GM08714 (cell line): Measurements from ENCODE around the gene GRIK4.
"Not testable (repeated sequence)": the region's sequence is repeated elsewhere in the genome, so short reads cannot be mapped to it uniquely, and the experiment has no call there.

Source experiments
- H3K4me3 ChIP-seq: fragments of 200-500 bp; sonication (Bioruptor generic); 2 replicates; pipeline ENCODE4 v1.5.1; 2014; ENCODE audit warnings: mild to moderate bottlenecking, low read length, inconsistent platforms
- ZNF274 ChIP-seq: IDR thresholded peaks from 2 replicates; pipeline ENCODE4 v1.6.1; 2012; ENCODE audit warnings: mild to moderate bottlenecking, low read depth, low read length

The GRIK4 gene

GRCh38 chr11:120622189-120622875 lies 110.8 kb downstream of the GRIK4 start:
- TF ChIP-seq ZNF274, result no peak
- no peak overlapping the region; the same call in 1 of the 2 replicates for H3K4me3 ChIP-seq

- H3K4me3 ChIP-seq, result not testable (repeated sequence)
Observed at GRCh38 chr11:120624992-120625391, 113.4 kb downstream of the GRIK4 start.

- no peak overlapping the region for H3K4me3 ChIP-seq
- TF ChIP-seq ZNF274, result no peak
Observed at GRCh38 chr11:120625565-120625964, 114.0 kb downstream of the GRIK4 start.

GRCh38 chr11:120626791-120627190 lies 115.2 kb downstream of the GRIK4 start:
- no peak overlapping the region for H3K4me3 ChIP-seq
- TF ChIP-seq ZNF274, result no peak

DNA sequence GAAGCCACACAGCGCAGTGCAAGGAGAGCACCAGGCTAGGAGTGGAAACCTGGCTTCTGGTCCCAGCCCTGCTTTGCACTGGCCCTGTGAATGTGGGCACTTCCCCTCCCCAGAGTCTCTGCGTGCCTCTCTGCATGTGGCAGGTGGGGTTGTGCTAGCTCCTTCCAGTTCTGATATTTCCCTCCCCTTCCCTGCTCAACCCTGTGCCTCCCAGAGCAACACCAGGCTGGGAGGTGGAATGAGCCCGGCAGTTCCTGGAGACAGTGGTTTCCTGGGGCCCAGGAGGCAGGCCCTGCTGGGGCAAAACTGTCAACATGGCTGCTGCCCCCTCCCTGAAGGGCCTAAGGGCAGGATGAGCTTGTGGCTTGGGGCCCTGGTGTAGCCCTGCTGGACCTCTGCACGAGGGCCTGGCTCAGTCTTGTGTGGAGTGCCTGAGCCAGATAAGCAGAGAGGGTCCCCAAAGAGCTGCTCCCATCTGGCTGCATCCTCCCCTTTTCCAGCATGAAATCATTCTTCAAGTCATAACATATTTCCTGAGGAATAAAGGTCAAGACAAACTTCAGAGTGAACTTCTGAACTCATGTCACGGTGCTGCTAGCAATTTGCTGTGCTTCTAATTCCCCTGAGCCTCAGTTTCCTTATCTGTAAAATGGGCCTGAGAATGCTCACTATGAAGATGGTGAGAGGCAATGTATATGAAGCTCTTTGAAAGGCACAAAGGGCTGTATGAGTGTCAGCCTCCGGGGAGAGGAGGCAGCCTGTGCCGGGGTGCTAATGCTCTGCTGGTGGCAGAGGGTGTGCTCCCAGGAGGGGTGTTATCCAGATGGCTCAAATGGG lies 116.0 kb downstream of the GRIK4 start:
- no peak for TF ChIP-seq ZNF274
- no peak overlapping the region for H3K4me3 ChIP-seq

- no peak for TF ChIP-seq ZNF274
- no peak overlapping the region for H3K4me3 ChIP-seq
Observed at GRCh38 chr11:120629407-120630080, 118.0 kb downstream of the GRIK4 start.

DNA sequence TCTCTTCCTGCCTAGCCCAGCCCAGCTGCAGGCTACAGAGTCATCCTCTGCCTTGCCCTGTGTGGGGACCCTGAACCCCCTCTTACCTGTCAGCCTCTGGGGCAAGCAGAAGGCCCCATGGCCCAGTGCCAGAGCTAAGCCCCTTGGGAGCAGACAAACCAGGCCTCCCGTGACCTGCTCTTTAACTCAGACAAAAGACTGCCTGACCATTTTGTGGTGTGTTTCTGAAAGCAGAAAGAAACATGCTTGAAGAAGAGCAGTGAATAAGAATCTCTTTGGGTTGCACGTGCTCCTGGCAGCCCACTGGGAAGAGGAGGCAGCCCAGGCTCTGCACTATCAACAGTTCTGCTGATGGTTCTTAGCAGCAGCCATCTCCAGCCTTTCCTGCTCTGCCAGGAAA lies 118.6 kb downstream of the GRIK4 start:
- no peak overlapping the region for H3K4me3 ChIP-seq
- TF ChIP-seq ZNF274, result no peak

DNA sequence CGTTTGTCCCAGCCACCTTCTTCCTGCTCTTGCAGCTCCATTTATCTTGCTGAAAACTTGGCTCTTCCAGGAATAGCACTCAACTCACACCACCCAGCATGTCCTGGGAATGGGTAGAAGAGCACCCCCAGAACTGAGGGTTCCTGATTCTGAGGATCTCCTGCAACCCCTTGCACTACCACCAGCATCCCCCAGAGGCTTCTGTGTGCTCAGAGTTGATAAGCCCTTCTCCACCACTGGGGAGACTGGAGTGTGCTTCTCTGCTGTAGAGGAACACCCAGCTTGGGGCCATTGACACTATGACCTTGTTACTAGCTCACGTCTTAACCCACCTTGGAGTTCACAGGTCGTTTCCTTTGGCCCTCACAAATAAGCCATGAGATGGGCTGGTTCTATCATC lies 121.0 kb downstream of the GRIK4 start:
- H3K4me3 ChIP-seq, result no peak overlapping the region
- TF ChIP-seq ZNF274, result no peak

- TF ChIP-seq ZNF274, result no peak
- H3K4me3 ChIP-seq, result no peak overlapping the region
Observed at GRCh38 chr11:120633616-120634393, 122.3 kb downstream of the GRIK4 start.

GRCh38 chr11:120634706-120635105 lies 123.2 kb downstream of the GRIK4 start:
- no peak for TF ChIP-seq ZNF274
- no peak overlapping the region for H3K4me3 ChIP-seq

- no peak overlapping the region for H3K4me3 ChIP-seq
- no peak for TF ChIP-seq ZNF274
Observed at GRCh38 chr11:120635136-120635810, 123.7 kb downstream of the GRIK4 start.

DNA sequence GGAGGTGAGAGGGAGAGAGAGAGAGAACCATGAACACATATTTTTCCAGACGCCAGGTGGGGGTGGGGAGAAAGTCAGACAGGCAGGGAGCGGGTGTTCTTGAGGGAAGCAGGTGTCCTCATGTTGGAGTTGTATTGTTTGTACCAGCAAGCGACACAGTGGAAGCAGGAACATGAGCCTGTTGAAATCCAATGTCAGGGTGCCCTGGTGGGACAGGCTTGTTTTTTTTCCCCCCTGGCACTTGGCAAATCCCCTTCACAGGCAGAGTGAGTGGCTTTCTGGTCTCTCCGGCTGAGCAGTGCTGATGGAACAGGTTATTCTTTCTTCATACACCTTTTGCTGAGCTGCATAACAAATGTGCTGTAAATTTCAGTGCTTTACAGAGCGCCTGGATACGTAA lies 125.6 kb downstream of the GRIK4 start:
- H3K4me3 ChIP-seq, result no peak overlapping the region
- TF ChIP-seq ZNF274, result no peak

GRCh38 chr11:120642196-120642894 lies 130.8 kb downstream of the GRIK4 start:
- H3K4me3 ChIP-seq, result no peak overlapping the region
- no peak for TF ChIP-seq ZNF274

- no peak overlapping the region for H3K4me3 ChIP-seq
- TF ChIP-seq ZNF274, result no peak
Observed at GRCh38 chr11:120643284-120643683, 131.7 kb downstream of the GRIK4 start.
